SK-N-SH (cell line): Measurements from ENCODE around the gene USHBP1. TPM values are rescaled to one million over a fixed set of nuclear protein-coding genes. Genes with fewer than 3 reads are reported as not detected.

Experiments
- CTCF ChIA-PET: fragments of 300-600, 350-600 bp; formaldehyde crosslinking; extraction: SDS; loops from one replicate; lab custom pipeline; 2021; lab: Yijun Ruan, JAX
- POLR2A ChIA-PET: fragments of 350-600 bp; sonication (Branson Sonifier 250); formaldehyde crosslinking; extraction: SDS; loops from one replicate; lab custom pipeline; 2020; ENCODE audit warnings: antibody characterized with exemption, inconsistent platforms; lab: Yijun Ruan, JAX
- DNase-seq: peaks from one replicate; pipeline ENCODE4 v3.0.0; 2012
- H2AFZ ChIP-seq: fragments of 200-600 bp; sonication (generic); 2 replicates; pipeline ENCODE4 v1.8.1; 2016; ENCODE audit warnings: antibody characterized with exemption, mild to moderate bottlenecking, low read depth
- H3F3A ChIP-seq: fragments of 200-600 bp; sonication (generic); replicated peaks from 2 replicates; pipeline ENCODE3; 2016; ENCODE audit warnings: antibody characterized with exemption, mild to moderate bottlenecking; ENCODE audit not compliant: insufficient read depth
- H3K27ac ChIP-seq, 2 experiments: fragments of 200-500 bp in 1 of 2; fragments of 200-600 bp in 1 of 2; sonication (Bioruptor generic) in 1 of 2; sonication (generic), shearing (Covaris generic) in 1 of 2; 2 replicates each; pipeline versions ENCODE4 v1.5.1 to v1.6.1; 2014 to 2016; ENCODE audit warnings: low read depth in 2 of 2, inconsistent platforms in 1 of 2, low read length in 1 of 2, mild to moderate bottlenecking in 1 of 2, mixed read lengths in 1 of 2
- H3K27me3 ChIP-seq: fragments of 200-600 bp; sonication (generic), shearing (Covaris generic); 2 replicates; pipeline ENCODE4 v1.6.1; 2016; ENCODE audit warnings: mixed run types; ENCODE audit not compliant: insufficient read depth
- H3K36me3 ChIP-seq, 2 experiments: fragments of 200-500 bp in 1 of 2; fragments of 200-600 bp in 1 of 2; sonication (Bioruptor generic) in 1 of 2; sonication (generic) in 1 of 2; replicated peaks in 1 of 2; 2 replicates each; pipeline versions ENCODE3 to v1.5.1; 2014 to 2016; ENCODE audit warnings: low read length in 1 of 2, mild to moderate bottlenecking in 1 of 2; ENCODE audit not compliant: insufficient read depth in 2 of 2, control insufficient read depth in 1 of 2
- H3K4me1 ChIP-seq, 2 experiments: fragments of 200-500 bp in 1 of 2; fragments of 200-600 bp in 1 of 2; sonication (Bioruptor generic) in 1 of 2; sonication (generic), shearing (Covaris generic) in 1 of 2; 2 replicates each; pipeline versions ENCODE4 v1.5.1 to v1.6.1; 2014 to 2016; ENCODE audit warnings: low read depth in 1 of 2, low read length in 1 of 2, mixed run types in 1 of 2; ENCODE audit not compliant: insufficient read depth in 2 of 2, control insufficient read depth in 1 of 2
- H3K4me2 ChIP-seq: fragments of 200-600 bp; sonication (generic), shearing (Covaris generic); 2 replicates; pipeline ENCODE4 v1.6.1; 2017; ENCODE audit warnings: mixed run types
- H3K4me3 ChIP-seq, 2 experiments: fragments of 200-500 bp in 1 of 2; fragments of 200-600 bp in 1 of 2; sonication (Bioruptor generic) in 1 of 2; sonication (generic), shearing (Covaris generic) in 1 of 2; 2 replicates each; pipeline versions ENCODE4 v1.5.1 to v1.8.1; 2014 to 2016; ENCODE audit warnings: low read depth in 2 of 2, inconsistent platforms in 1 of 2, low read length in 1 of 2, mild to moderate bottlenecking in 1 of 2, mixed read lengths in 1 of 2, moderate library complexity in 1 of 2
- H3K79me2 ChIP-seq: fragments of 200-600 bp; sonication (generic); 2 replicates; pipeline ENCODE4 v1.8.1; 2017; ENCODE audit warnings: mild to moderate bottlenecking; ENCODE audit not compliant: insufficient read depth
- H3K9ac ChIP-seq: fragments of 200-600 bp; sonication (generic); 2 replicates; pipeline ENCODE4 v1.6.1; 2017; ENCODE audit warnings: mixed run types
- H3K9me2 ChIP-seq: fragments of 200-600 bp; sonication (generic); 2 replicates; pipeline ENCODE4 v1.6.1; 2017; ENCODE audit warnings: mixed run types
- H3K9me3 ChIP-seq: fragments of 200-600 bp; sonication (generic); 2 replicates; pipeline ENCODE4 v1.6.1; 2017; ENCODE audit warnings: mixed run types, mild to moderate bottlenecking, moderate library complexity
- H4K20me1 ChIP-seq: fragments of 200-600 bp; sonication (generic); 2 replicates; pipeline ENCODE4 v1.6.1; 2017; ENCODE audit warnings: mild to moderate bottlenecking, mixed run types; ENCODE audit not compliant: insufficient read depth
- ELF1 ChIP-seq: IDR thresholded peaks from 2 replicates; pipeline ENCODE4 v1.4.0; 2012
- EP300 ChIP-seq, 2 experiments: IDR thresholded peaks; 2 replicates each; pipeline versions ENCODE4 v1.4.0 to v1.6.1; 2012; ENCODE audit warnings: borderline replicate concordance in 1 of 2, low read depth in 1 of 2, low read length in 1 of 2
- FOXJ3 ChIP-seq: sonication (generic); formaldehyde crosslinking; IDR thresholded peaks from 2 replicates; pipeline ENCODE4 v1.5.1; 2020; ENCODE audit warnings: mild to moderate bottlenecking, missing genetic modification reagents
- FOXM1 ChIP-seq: IDR thresholded peaks from 2 replicates; pipeline ENCODE4 v1.4.0; 2012; ENCODE audit warnings: low read depth, mild to moderate bottlenecking
- GABPA ChIP-seq: IDR thresholded peaks from 2 replicates; pipeline ENCODE4 v1.4.0; 2012; ENCODE audit warnings: low read depth, mild to moderate bottlenecking
- MAX ChIP-seq: IDR thresholded peaks from 2 replicates; pipeline ENCODE4 v1.4.0; 2012; ENCODE audit warnings: low read depth
- MEF2A ChIP-seq: IDR thresholded peaks from 2 replicates; pipeline ENCODE4 v1.4.0; 2012; ENCODE audit warnings: low read depth, borderline replicate concordance
- MXI1 ChIP-seq: IDR thresholded peaks from 2 replicates; pipeline ENCODE4 v1.6.1; 2012; ENCODE audit warnings: mild to moderate bottlenecking, low read depth, low read length, improper control_type of control experiment
- NFIC ChIP-seq: IDR thresholded peaks from 2 replicates; pipeline ENCODE4 v1.4.0; 2012; ENCODE audit warnings: borderline replicate concordance
- NRF1 ChIP-seq: IDR thresholded peaks from 2 replicates; pipeline ENCODE4 v1.6.1; 2012; ENCODE audit warnings: low read depth, mild to moderate bottlenecking, low read length
- POLR2AphosphoS5 ChIP-seq: IDR thresholded peaks from 2 replicates; pipeline ENCODE4 v1.6.1; 2012; ENCODE audit warnings: low read depth, low read length
- REST ChIP-seq: IDR thresholded peaks from 2 replicates; pipeline ENCODE4 v1.6.1; 2012; ENCODE audit warnings: mild to moderate bottlenecking, low read depth, low read length, moderate library complexity
- TAF1 ChIP-seq: IDR thresholded peaks from 2 replicates; pipeline ENCODE4 v1.6.1; 2012; ENCODE audit warnings: low read depth, mild to moderate bottlenecking, low read length, moderate library complexity, borderline replicate concordance
- TCF12 ChIP-seq: IDR thresholded peaks from 2 replicates; pipeline ENCODE4 v1.4.0; 2012
- TEAD4 ChIP-seq: IDR thresholded peaks from 2 replicates; pipeline ENCODE4 v1.4.0; 2012; ENCODE audit warnings: mild to moderate bottlenecking, borderline replicate concordance; ENCODE audit not compliant: insufficient read depth
- USF2 ChIP-seq: fragments of 150-350 bp; IDR thresholded peaks from 2 replicates; pipeline ENCODE4 v1.6.1; 2017; ENCODE audit warnings: antibody characterized with exemption, low read length, low read depth, borderline replicate concordance
- WGBS: methylation state at CpG from one replicate; pipeline ENCODE4 v1.1.6; 2017; ENCODE audit warnings: low lambda C conversion rate; 5-methylcytosine and 5-hydroxymethylcytosine counted together
- polyA plus RNA-seq, 3 experiments: library from polyadenylated mRNA; depleted of rRNA; stranded (reverse); fragments of >200 nt; gene quantifications; 2 replicates each; pipeline ENCODE4 v1.2.3, GENCODE V29; 2012

The USHBP1 gene
- polyA plus RNA-seq, 1 of the 3 experiments (the other 2 are of a cell fraction), result 0.03 TPM

GRCh38 chr19:17216058-17216670 lies 48.4 kb downstream of the USHBP1 start:
- TF ChIP-seq MXI1 (peak; percentile 6; the same call in 1 of the 2 replicates), NFIC (peak; percentile 65), USF2 (no peak)
- peak; percentile 66 for DNase-seq
- Histone ChIP-seq H3K9me3 (no peaks in the 10 kb centered on the region), H3K4me3 (peak overlapping the region; percentile 71 to 73), H3F3A (peaks cover 14% of the 10 kb centered on the region), H3K9ac (peak overlapping the region; percentile 79), H3K79me2 (peaks cover 10% of the 10 kb centered on the region; the same call in 1 of the 2 replicates), H3K36me3 (peaks cover 17 to 18% of the 10 kb centered on the region in 2 experiments), H3K9me2 (no peaks in the 10 kb centered on the region), H3K4me2 (peak overlapping the region; percentile 84), H3K27me3 (no peaks in the 10 kb centered on the region), H4K20me1 (no peaks in the 10 kb centered on the region), H2AFZ (no peak overlapping the region; the same call in 1 of the 2 replicates), H3K27ac (peak overlapping the region; percentile 80 to 89; a peak in 3 of 4 replicates), H3K4me1 (peaks cover 5 to 14% of the 10 kb centered on the region in 2 experiments)
- ChIA-PET POLR2A (interaction anchor here (0.6 to 2.9 kb wide), 11 partner anchors 8 to 169 kb away, joined by 3 to 33 read pairs (median 5); partner anchors contain the start of genes ANKLE1, BABAM1 and OCEL1), CTCF (interaction anchor here (1.4 to 2.6 kb wide), 5 partner anchors 10 to 66 kb away, joined by 4 to 21 read pairs (median 8); partner anchors contain the start of genes ANKLE1 and OCEL1)
- 31% methylated on average over 10 of the region's 13 CpGs for WGBS

GRCh38 chr19:17215127-17215971 lies 49.2 kb downstream of the USHBP1 start, which contains the start of gene USE1:
USE1 (plus strand) TSS chr19:17215357; CDS start chr19:17215406, 49 bp downstream.
- WGBS, result 2% methylated on average over 39 of the region's 56 CpGs
- peak; percentile 97 for DNase-seq
- peak within 1 kb of the TSS; percentile 89 to 96 for H3K27ac ChIP-seq
- H3K79me2 ChIP-seq, result peaks cover 10% of the 10 kb centered on the region; the same call in 1 of the 2 replicates
- peaks cover 17% of the 10 kb centered on the region for H3F3A ChIP-seq
- H3K4me1 ChIP-seq, result peaks cover 5 to 14% of the 10 kb centered on the region in 2 experiments
- no peaks in the 10 kb centered on the region for H3K9me3 ChIP-seq
- peaks cover 19 to 22% of the 10 kb centered on the region in 2 experiments for H3K36me3 ChIP-seq
- H3K27me3 ChIP-seq, result no peaks in the 10 kb centered on the region
- H3K9me2 ChIP-seq, result no peaks in the 10 kb centered on the region
- no peaks in the 10 kb centered on the region for H4K20me1 ChIP-seq
- ChIA-PET POLR2A (interaction anchor here (0.6 to 2.9 kb wide), 20 partner anchors 8 to 170 kb away, joined by 3 to 33 read pairs (median 4); partner anchors contain the start of genes ANKLE1, BABAM1 and OCEL1), CTCF (interaction anchor here (1.3 to 2.6 kb wide), 6 partner anchors 10 to 67 kb away, joined by 4 to 21 read pairs (median 7); partner anchors contain the start of genes ANKLE1 and OCEL1)
- peak within 1 kb of the TSS; percentile 84 for H3K4me2 ChIP-seq
- H3K9ac ChIP-seq, result peak within 1 kb of the TSS; percentile 79
- peak within 1 kb of the TSS; percentile 88 for H2AFZ ChIP-seq
- H3K4me3 ChIP-seq, result peak within 1 kb of the TSS; percentile 71 to 73
- no peak; the same call in 1 of the 2 replicates for TF ChIP-seq FOXJ3 (CRISPR knock-in tag)
- TF ChIP-seq ELF1, result peak; percentile 99
- TF ChIP-seq EP300 (IDR thresholded peaks at IDR 0.05; ENCODE audit: borderline replicate concordance in 1 of 2, low read depth in 1 of 2, low read length in 1 of 2), result peak in 1 of 2 experiments; percentile 53; a peak in 1 of 4 replicates
- TF ChIP-seq FOXM1, result peak; percentile 41; the same call in 1 of the 2 replicates
- TF ChIP-seq TCF12, result peak; percentile 20; the same call in 1 of the 2 replicates
- peak; percentile 93 for TF ChIP-seq MAX
- peak; percentile 93 for TF ChIP-seq POLR2AphosphoS5
- TF ChIP-seq REST, result peak; percentile 46; the same call in 1 of the 2 replicates
- TF ChIP-seq USF2, result no peak
- TF ChIP-seq NRF1, result no peak
- peak; percentile 97 for TF ChIP-seq GABPA
- no peak for TF ChIP-seq MEF2A
- no peak for TF ChIP-seq TEAD4
- TF ChIP-seq TAF1, result peak; percentile 97
